H1 (cell line): ENCODE results near the gene MEF2C. TPM values are rescaled to one million over a fixed set of nuclear protein-coding genes. Genes with fewer than 3 reads are reported as not detected.

ENCODE experiments used
- CTCF ChIA-PET: fragments of 300-600 bp; sonication (Branson Sonifier 250); formaldehyde crosslinking; loops from one replicate; lab custom pipeline; 2021; ENCODE audit not compliant: partially characterized antibody; lab: Charles Lee
- POLR2A ChIA-PET: fragments of 300-600 bp; sonication (Branson Sonifier 250); formaldehyde crosslinking; loops from one replicate; lab custom pipeline; 2021; ENCODE audit warnings: inconsistent platforms; ENCODE audit not compliant: partially characterized antibody; lab: Charles Lee
- DNase-seq, 2 experiments: peaks; one replicate each; pipeline versions ENCODE4 v3.0.0 to v3.0.0-alpha.2; 2010 to 2022; ENCODE audit warnings: low spot score in 2 of 2, low read depth in 1 of 2, mixed read lengths in 1 of 2
- FAIRE-seq: peaks from 2 replicates; lab custom pipeline; 2011; peaks lifted over from hg19 to GRCh38; lab: Jason Lieb, UNC
- H2AFZ ChIP-seq: 2 replicates; pipeline ENCODE4 v1.8.1; 2012; ENCODE audit warnings: low read length, inconsistent platforms
- H2AK5ac ChIP-seq: 2 replicates; pipeline ENCODE4 v1.6.1; 2013; ENCODE audit warnings: low read depth, low read length
- H2BK120ac ChIP-seq: replicated peaks from 2 replicates; pipeline ENCODE3; 2013; ENCODE audit warnings: low read depth, low read length, inconsistent platforms
- H2BK12ac ChIP-seq: 2 replicates; pipeline ENCODE4 v1.6.1; 2013; ENCODE audit warnings: low read depth, low read length
- H2BK15ac ChIP-seq: 2 replicates; pipeline ENCODE4 v1.6.1; 2013; ENCODE audit warnings: low read length
- H2BK20ac ChIP-seq: 2 replicates; pipeline ENCODE4 v1.6.1; 2013; ENCODE audit warnings: low read length
- H2BK5ac ChIP-seq: 2 replicates; pipeline ENCODE4 v1.6.1; 2013; ENCODE audit warnings: low read depth, low read length
- H3K14ac ChIP-seq: 2 replicates; pipeline ENCODE4 v1.6.1; 2013; ENCODE audit warnings: inconsistent platforms; ENCODE audit not compliant: insufficient read length
- H3K18ac ChIP-seq: 2 replicates; pipeline ENCODE4 v1.6.1; 2013; ENCODE audit warnings: low read length; ENCODE audit errors: extremely low read depth
- H3K23ac ChIP-seq: 2 replicates; pipeline ENCODE4 v1.6.1; 2013; ENCODE audit warnings: inconsistent platforms; ENCODE audit not compliant: insufficient read length
- H3K23me2 ChIP-seq: 2 replicates; pipeline ENCODE4 v1.6.1; 2013; ENCODE audit warnings: low read depth, low read length
- H3K27ac ChIP-seq: 2 replicates; pipeline ENCODE4 v1.6.1; 2011; ENCODE audit warnings: low read depth, low read length, inconsistent platforms
- H3K27me3 ChIP-seq, 4 experiments: replicated peaks in 1 of 4; 1 replicate in 1 of 4; 2 replicates in 3 of 4; pipeline versions ENCODE4 v1.6.1 to v1.8.1; 2011 to 2013; ENCODE audit warnings: low read length in 3 of 4, mild to moderate bottlenecking in 3 of 4, inconsistent platforms in 2 of 4, mixed read lengths in 2 of 4, moderate library complexity in 1 of 4; ENCODE audit not compliant: control insufficient read depth in 3 of 4, insufficient read depth in 3 of 4; ENCODE audit errors: extremely low read depth in 1 of 4
- H3K36me3 ChIP-seq, 4 experiments: 2 replicates each; pipeline versions ENCODE4 v1.6.1 to v1.8.1; 2011 to 2013; ENCODE audit warnings: mild to moderate bottlenecking in 4 of 4, low read length in 3 of 4, moderate library complexity in 2 of 4, control low read depth in 1 of 4, inconsistent platforms in 1 of 4; ENCODE audit not compliant: insufficient read depth in 4 of 4, control insufficient read depth in 2 of 4
- H3K4ac ChIP-seq: replicated peaks from 2 replicates; pipeline ENCODE3; 2013; ENCODE audit warnings: low read length, low read depth, mixed read lengths, inconsistent platforms; ENCODE audit not compliant: insufficient read length
- H3K4me1 ChIP-seq, 4 experiments: replicated peaks in 1 of 4; 1 replicate in 1 of 4; 2 replicates in 3 of 4; pipeline versions ENCODE4 v1.6.1 to v1.8.1; 2011 to 2013; ENCODE audit warnings: low read length in 3 of 4, inconsistent platforms in 2 of 4, mixed read lengths in 1 of 4; ENCODE audit not compliant: insufficient read depth in 4 of 4, control insufficient read depth in 3 of 4
- H3K4me2 ChIP-seq, 2 experiments: 2 replicates each; pipeline versions ENCODE4 v1.6.1 to v1.8.1; 2011 to 2013; ENCODE audit warnings: low read depth in 2 of 2, low read length in 2 of 2, control low read depth in 1 of 2, inconsistent platforms in 1 of 2, mild to moderate bottlenecking in 1 of 2; ENCODE audit not compliant: insufficient read depth in 1 of 2
- H3K4me3 ChIP-seq, 4 experiments: fragments of 200-600, 300-600 bp in 1 of 4; sonication (generic), shearing (Covaris generic), sonication (Bioruptor Twin) in 1 of 4; 2 replicates each; pipeline versions ENCODE4 v1.5.1 to v1.8.1; 2011 to 2016; ENCODE audit warnings: low read length in 4 of 4, low read depth in 3 of 4, control low read depth in 2 of 4, inconsistent platforms in 2 of 4, mild to moderate bottlenecking in 2 of 4, mixed read lengths in 1 of 4, moderate library complexity in 1 of 4; ENCODE audit not compliant: insufficient read depth in 2 of 4; ENCODE audit errors: extremely low read depth in 1 of 4
- H3K56ac ChIP-seq: replicated peaks from 2 replicates; pipeline ENCODE3; 2013; ENCODE audit warnings: low read depth, mild to moderate bottlenecking, mixed read lengths, low read length, inconsistent platforms; ENCODE audit not compliant: insufficient read length
- H3K79me1 ChIP-seq: 2 replicates; pipeline ENCODE4 v1.6.1; 2013; ENCODE audit warnings: low read depth, low read length, control low read depth
- H3K79me2 ChIP-seq, 2 experiments: 2 replicates each; pipeline versions ENCODE4 v1.6.1 to v1.8.1; 2012 to 2013; ENCODE audit warnings: low read length in 2 of 2, mild to moderate bottlenecking in 2 of 2, inconsistent platforms in 1 of 2; ENCODE audit not compliant: insufficient read depth in 2 of 2, control insufficient read depth in 1 of 2
- H3K9ac ChIP-seq, 4 experiments: replicated peaks in 1 of 4; 1 replicate in 1 of 4; 2 replicates in 3 of 4; pipeline versions ENCODE4 v1.6.1 to v1.8.1; 2011 to 2013; ENCODE audit warnings: low read depth in 3 of 4, low read length in 3 of 4, control low read depth in 2 of 4, mild to moderate bottlenecking in 2 of 4, moderate library complexity in 2 of 4, inconsistent platforms in 1 of 4; ENCODE audit errors: extremely low read depth in 1 of 4
- H3K9me3 ChIP-seq, 2 experiments: 2 replicates each; pipeline versions ENCODE4 v1.6.1 to v1.8.1; 2012 to 2013; ENCODE audit warnings: mild to moderate bottlenecking in 2 of 2, moderate library complexity in 2 of 2, control low read depth in 1 of 2, inconsistent platforms in 1 of 2, low read depth in 1 of 2, low read length in 1 of 2, mixed read lengths in 1 of 2; ENCODE audit not compliant: insufficient read depth in 2 of 2
- H4K20me1 ChIP-seq, 2 experiments: replicated peaks in 1 of 2; 2 replicates each; pipeline versions ENCODE3 to v1.8.1; 2011 to 2013; ENCODE audit warnings: inconsistent platforms in 2 of 2, low read length in 2 of 2, mild to moderate bottlenecking in 1 of 2; ENCODE audit not compliant: insufficient read depth in 2 of 2, control insufficient read depth in 1 of 2
- H4K5ac ChIP-seq: 2 replicates; pipeline ENCODE4 v1.6.1; 2013; ENCODE audit warnings: low read length, low read depth, mixed read lengths, inconsistent platforms; ENCODE audit not compliant: insufficient read length
- H4K8ac ChIP-seq: 2 replicates; pipeline ENCODE4 v1.8.0; 2013; ENCODE audit warnings: mild to moderate bottlenecking, moderate library complexity, low read length, inconsistent platforms; ENCODE audit not compliant: insufficient read depth; ENCODE audit errors: extremely low read depth
- H4K91ac ChIP-seq: replicated peaks from 2 replicates; pipeline ENCODE3; 2013; ENCODE audit warnings: low read length, mixed read lengths, inconsistent platforms; ENCODE audit not compliant: insufficient read length
- CHD2 ChIP-seq: IDR thresholded peaks from 2 replicates; pipeline ENCODE4 v1.6.1; 2012; ENCODE audit warnings: low read length, improper control_type of control experiment
- SP1 ChIP-seq: IDR thresholded peaks from 2 replicates; pipeline ENCODE4 v1.6.1; 2011; ENCODE audit warnings: low read depth, low read length
- WGBS, 2 experiments: shearing (Covaris generic) in 1 of 2; methylation state at CpG; one replicate each; pipeline versions ENCODE4 v1.1.6 to v1.1.7; 2013 to 2015; ENCODE audit warnings: low lambda C conversion rate in 2 of 2, mixed read lengths in 2 of 2, inconsistent platforms in 1 of 2, low coverage in 1 of 2, missing lambda C conversion rate in 1 of 2; ENCODE audit not compliant: insufficient replicate concordance in 2 of 2, insufficient coverage in 1 of 2, insufficient read length in 1 of 2; ENCODE audit errors: extremely low coverage in 1 of 2, missing lambda C conversion rate in 1 of 2; 5-methylcytosine and 5-hydroxymethylcytosine counted together
- polyA plus RNA-seq, 7 experiments: library from polyadenylated mRNA; depleted of rRNA in 3 of 7; stranded (reverse) in 5 of 7; unstranded in 2 of 7; fragments of >200 nt in 5 of 7; fragments of 200-250 nt in 2 of 7; gene quantifications; 1 replicate in 5 of 7; 2 replicates in 1 of 7; 4 replicates in 1 of 7; pipeline versions ENCODE4 v1.2.1 to v1.2.3, GENCODE V29; 2011 to 2013; ENCODE audit warnings: missing spikeins in 2 of 7, mixed read lengths in 2 of 7
- total RNA-seq: library from RNA; stranded (reverse); fragmentation: NEBNext Ultra II Directional; extraction: Animal tissue kit (Norgen Biotek cat#: 25700); gene quantifications from 2 replicates; pipeline ENCODE4 v1.2.1, GENCODE V29; 2021

Gene MEF2C
- total and polyA plus RNA-seq, 2 of the 8 experiments (the other 6 are each of a cell fraction or from before 2014, with no cell fraction given): 0.59 to 0.99 TPM

- Histone ChIP-seq H2BK120ac (no peak overlapping the region), H3K9ac (no peak overlapping the region), H2BK5ac (no peak overlapping the region), H4K20me1 (no peaks in the 10 kb centered on the region), H3K4me3 (no peak overlapping the region), H3K4ac (no peak overlapping the region), H3K18ac (no peak overlapping the region), H3K23me2 (no peaks in the 10 kb centered on the region; the same call in 1 of the 2 replicates), H4K91ac (no peak overlapping the region), H3K36me3 (no peaks in the 10 kb centered on the region), H3K4me1 (peaks cover 0 to 2% (median 0%) of the 10 kb centered on the region in 4 experiments; a peak in 1 of 7 replicates), H3K9me3 (no peaks in the 10 kb centered on the region), H3K23ac (no peak overlapping the region), H4K8ac (no peak overlapping the region), H4K5ac (no peak overlapping the region), H2AFZ (no peak overlapping the region), H3K79me1 (no peaks in the 10 kb centered on the region), H2BK20ac (no peak overlapping the region), H3K4me2 (no peak overlapping the region), H3K27ac (no peak overlapping the region), H3K79me2 (no peaks in the 10 kb centered on the region), H2BK12ac (no peak overlapping the region), H3K14ac (no peak overlapping the region), H3K27me3 (peaks cover 0 to 1% (median 0%) of the 10 kb centered on the region in 4 experiments; a peak in 1 of 7 replicates), H2BK15ac (no peak overlapping the region), H3K56ac (no peak overlapping the region), H2AK5ac (no peak overlapping the region)
- no peak for FAIRE-seq
- 91% methylated on average over 1 of the region's 2 CpGs; no CpG with 5 or more reads in 1 of the 2 experiments for WGBS, 2 experiments
- CTCF ChIA-PET: interaction anchor here (7.4 kb wide), 1 partner anchor 9 kb away, joined by 39 read pairs; no protein-coding TSS in a partner anchor
- TF ChIP-seq SP1 (no peak), CHD2 (no peak)
- DNase-seq: no peak
- POLR2A ChIA-PET: no interaction called here
Observed at GRCh38 chr5:88736494-88736893, 146.5 kb downstream of the MEF2C start.
